HCT116 (cell line): ENCODE data around the gene GNA12. TPM values are rescaled to one million over a fixed set of nuclear protein-coding genes. Genes with fewer than 3 reads are reported as not detected.

Source experiments
- ATAC-seq: fragments of 200-7000 bp; cut with Tn5 transposase; 2 replicates; pipeline ENCODE4 v1.9.1; 2020; ENCODE audit warnings: mild to moderate bottlenecking, moderate library complexity
- BruUV-seq: library from RNA; stranded (reverse); fragments of 400-500 nt; replicated peaks from 2 replicates; lab custom pipeline; 2021; lab: Mats Ljungman, UMichigan
- CTCF ChIA-PET: fragments of 300-600 bp; sonication (Branson Sonifier 250); formaldehyde crosslinking; loops from one replicate; lab custom pipeline; 2021; ENCODE audit warnings: antibody characterized with exemption; lab: Charles Lee
- POLR2A ChIA-PET: fragments of 300-600, 350-600 bp; sonication (Branson Sonifier 250); formaldehyde crosslinking; loops from one replicate; lab custom pipeline; 2021; ENCODE audit warnings: antibody characterized with exemption; lab: Charles Lee
- RAD21 ChIA-PET, 2 experiments: fragments of 300-600 bp; sonication (Branson Sonifier 250); formaldehyde crosslinking; loops; one replicate each; lab custom pipeline; 2023; ENCODE audit warnings: low total read pairs in 2 of 2; ENCODE audit not compliant: uncharacterized antibody in 2 of 2, unreplicated experiment in 2 of 2, low non-redundant PET in 1 of 2; lab: Charles Lee
- DNase-seq: peaks from one replicate; pipeline ENCODE4 v3.0.0-alpha.2; 2010; ENCODE audit warnings: low read depth, low spot score
- H2AFZ ChIP-seq: fragments of 200-600 bp; shearing (Covaris generic), sonication (generic); 2 replicates; pipeline ENCODE4 v1.6.1; 2017; ENCODE audit warnings: low read depth, mixed run types, mixed read lengths, antibody characterized with exemption, low read length; ENCODE audit not compliant: poor library complexity, severe bottlenecking
- H3K27ac ChIP-seq: 2 replicates; pipeline ENCODE4 v1.5.1; 2012; ENCODE audit warnings: low read depth, low read length
- H3K27me3 ChIP-seq: fragments of 200-600 bp; sonication (generic); 2 replicates; pipeline ENCODE4 v1.6.1; 2016; ENCODE audit warnings: mixed run types, low read length, mixed read lengths; ENCODE audit not compliant: insufficient read depth
- H3K36me3 ChIP-seq, 2 experiments: fragments of 200-500 bp in 1 of 2; fragments of 200-600 bp in 1 of 2; sonication (Bioruptor generic) in 1 of 2; sonication (generic) in 1 of 2; 2 replicates each; pipeline versions ENCODE4 v1.5.1 to v1.6.1; 2014 to 2016; ENCODE audit warnings: low read length in 2 of 2, inconsistent platforms in 1 of 2, mixed read lengths in 1 of 2, mixed run types in 1 of 2; ENCODE audit not compliant: insufficient read depth in 2 of 2, control insufficient read depth in 1 of 2
- H3K4me1 ChIP-seq, 2 experiments: fragments of 200-600 bp in 1 of 2; sonication (generic) in 1 of 2; 2 replicates each; pipeline versions ENCODE4 v1.5.1 to v1.6.1; 2012 to 2017; ENCODE audit warnings: low read length in 2 of 2, inconsistent platforms in 1 of 2, mild to moderate bottlenecking in 1 of 2, mixed read lengths in 1 of 2, mixed run types in 1 of 2, moderate library complexity in 1 of 2; ENCODE audit not compliant: insufficient read depth in 2 of 2, control insufficient read depth in 1 of 2
- H3K4me2 ChIP-seq: fragments of 200-600 bp; sonication (generic); 2 replicates; pipeline ENCODE4 v1.6.1; 2017; ENCODE audit warnings: mixed run types, low read length, mixed read lengths
- H3K4me3 ChIP-seq, 2 experiments: fragments of 200-600 bp in 1 of 2; sonication (generic) in 1 of 2; replicated peaks in 1 of 2; 2 replicates each; pipeline ENCODE4 v1.5.1; 2011 to 2016; ENCODE audit warnings: low read length in 2 of 2, control low read depth in 1 of 2, low read depth in 1 of 2, mild to moderate bottlenecking in 1 of 2, mixed read lengths in 1 of 2, mixed run types in 1 of 2
- H3K79me2 ChIP-seq: fragments of 200-600 bp; sonication (generic); 2 replicates; pipeline ENCODE4 v1.6.1; 2017; ENCODE audit warnings: mild to moderate bottlenecking, mixed run types, low read length, moderate library complexity, mixed read lengths; ENCODE audit not compliant: insufficient read depth
- H3K9ac ChIP-seq: fragments of 200-600 bp; sonication (generic); 2 replicates; pipeline ENCODE4 v1.6.1; 2016; ENCODE audit warnings: low read length, mixed read lengths
- H3K9me2 ChIP-seq: fragments of 200-600 bp; sonication (generic), shearing (Covaris generic); 2 replicates; pipeline ENCODE4 v1.6.1; 2017; ENCODE audit warnings: mixed run types, mild to moderate bottlenecking, moderate library complexity; ENCODE audit not compliant: insufficient read depth
- H3K9me3 ChIP-seq, 2 experiments: fragments of 200-500 bp in 1 of 2; fragments of 200-600 bp in 1 of 2; sonication (Bioruptor generic) in 1 of 2; sonication (generic) in 1 of 2; 2 replicates each; pipeline ENCODE4 v1.6.1; 2014 to 2017; ENCODE audit warnings: low read length in 2 of 2, mixed read lengths in 2 of 2, inconsistent platforms in 1 of 2, low read depth in 1 of 2, mild to moderate bottlenecking in 1 of 2, mixed run types in 1 of 2, moderate library complexity in 1 of 2; ENCODE audit not compliant: control insufficient read depth in 1 of 2, insufficient read depth in 1 of 2
- H4K20me1 ChIP-seq: fragments of 200-600 bp; sonication (generic), shearing (Covaris generic); 2 replicates; pipeline ENCODE4 v1.6.1; 2017; ENCODE audit warnings: mixed run types, mild to moderate bottlenecking, moderate library complexity; ENCODE audit not compliant: insufficient read depth
- ATF3 ChIP-seq: IDR thresholded peaks from 2 replicates; pipeline ENCODE4 v1.6.1; 2012
- CBX3 ChIP-seq: IDR thresholded peaks from 2 replicates; pipeline ENCODE4 v1.6.1; 2012; ENCODE audit warnings: low read depth
- CEBPB ChIP-seq: IDR thresholded peaks from 2 replicates; pipeline ENCODE4 v1.6.1; 2012; ENCODE audit warnings: low read depth
- EGR1 ChIP-seq: IDR thresholded peaks from 2 replicates; pipeline ENCODE4 v1.6.1; 2012; ENCODE audit warnings: low read depth
- EZH2 ChIP-seq: fragments of 200-600 bp; sonication (generic); IDR thresholded peaks from 2 replicates; pipeline ENCODE4 v1.6.1; 2017; ENCODE audit warnings: antibody characterized with exemption, mixed run types
- FOSL1 ChIP-seq: IDR thresholded peaks from 2 replicates; pipeline ENCODE4 v1.6.1; 2012; ENCODE audit warnings: low read depth
- JUND ChIP-seq: IDR thresholded peaks from 2 replicates; pipeline ENCODE4 v1.6.1; 2012
- MAX ChIP-seq: IDR thresholded peaks from 2 replicates; pipeline ENCODE4 v1.6.1; 2012
- POLR2A ChIP-seq: IDR thresholded peaks from 2 replicates; pipeline ENCODE4 v1.7.0; 2011; ENCODE audit warnings: borderline replicate concordance; ENCODE audit not compliant: insufficient read depth, insufficient read length; ENCODE audit errors: extremely low read depth
- POLR2AphosphoS5 ChIP-seq: IDR thresholded peaks from 2 replicates; pipeline ENCODE4 v1.6.1; 2011; ENCODE audit warnings: mild to moderate bottlenecking, low read depth, low read length, moderate library complexity
- RAD21 ChIP-seq: IDR thresholded peaks from 2 replicates; pipeline ENCODE4 v1.6.1; 2012; ENCODE audit warnings: low read depth, mild to moderate bottlenecking
- REST ChIP-seq: IDR thresholded peaks from 2 replicates; pipeline ENCODE4 v1.6.1; 2012; ENCODE audit warnings: low read depth
- SP1 ChIP-seq: IDR thresholded peaks from 2 replicates; pipeline ENCODE4 v1.6.1; 2012; ENCODE audit warnings: low read depth
- SRF ChIP-seq: IDR thresholded peaks from 2 replicates; pipeline ENCODE4 v1.6.1; 2012; ENCODE audit warnings: low read depth
- TCF7L2 ChIP-seq: IDR thresholded peaks from 2 replicates; pipeline ENCODE4 v1.7.0; 2011; ENCODE audit warnings: borderline replicate concordance, inconsistent platforms; ENCODE audit not compliant: insufficient read depth, insufficient read length; ENCODE audit errors: extremely low read depth
- ZBTB33 ChIP-seq: IDR thresholded peaks from 2 replicates; pipeline ENCODE4 v1.6.1; 2011; ENCODE audit warnings: mild to moderate bottlenecking, low read length, moderate library complexity; ENCODE audit not compliant: insufficient replicate concordance; ENCODE audit errors: extremely low read depth
- ZFX ChIP-seq: fragments of 450-650 bp; IDR thresholded peaks from 2 replicates; pipeline ENCODE4 v1.6.1; 2017
- ZNF274 ChIP-seq: fragments of 200-500 bp; sonication (Bioruptor generic); IDR thresholded peaks from 2 replicates; pipeline ENCODE4 v1.6.1; 2014; ENCODE audit warnings: mild to moderate bottlenecking, low read depth, low read length, inconsistent platforms
- intact Hi-C: fragments of 100-400 bp; cut with micrococcal nuclease; formaldehyde crosslinking; loops from 2 replicates; pipeline ENCODE4 v1.10.0; 2022
- total RNA-seq: library from RNA; stranded (reverse); gene quantifications from one replicate; pipeline ENCODE4 v1.2.1, GENCODE V29; 2021; ENCODE audit not compliant: unreplicated experiment

GNA12 gene
- total RNA-seq, 1 experiment from 2014 or later: 32.6 TPM

GRCh38 chr7:2761801-2762497 lies 82.2 kb downstream of the GNA12 start:
- RAD21 ChIA-PET: no interaction called here
- BruUV-seq: no TSS peak
- TF ChIP-seq SRF (no peak), POLR2A (no peak), ZNF274 (no peak), JUND (no peak), MAX (no peak), TCF7L2 (no peak), POLR2AphosphoS5 (no peak), RAD21 (no peak), SP1 (no peak), EZH2 (no peak), EGR1 (no peak), ATF3 (no peak), CEBPB (no peak), ZBTB33 (no peak), REST (no peak), CBX3 (no peak), ZFX (no peak), FOSL1 (no peak)
- Histone ChIP-seq H3K36me3 (no peaks in the 10 kb centered on the region), H3K27me3 (no peaks in the 10 kb centered on the region), H3K9me3 (no peaks in the 10 kb centered on the region), H3K9me2 (no peaks in the 10 kb centered on the region), H3K9ac (no peak overlapping the region), H3K4me2 (no peak overlapping the region), H4K20me1 (no peaks in the 10 kb centered on the region), H3K4me3 (no peak overlapping the region), H3K4me1 (peaks cover 35 to 42% of the 10 kb centered on the region in 2 experiments), H3K79me2 (peaks cover 8% of the 10 kb centered on the region; the same call in 1 of the 2 replicates), H3K27ac (no peak overlapping the region), H2AFZ (no peak overlapping the region)
- CTCF ChIA-PET: interaction anchor here (2.0 kb wide), 1 partner anchor 16 kb away, joined by 6 read pairs; no protein-coding TSS in a partner anchor
- no peak for DNase-seq
- POLR2A ChIA-PET: no interaction called here
- intact Hi-C loops: no loop called here
- no peak for ATAC-seq
